GM21526 (cell line): ENCODE measurements around the gene CHCHD3.

Experiments
- ATAC-seq: cut with Tn5 transposase; IDR thresholded peaks from one replicate; pipeline ENCODE4 v1.9.1; 2021; ENCODE audit warnings: moderate library complexity; ENCODE audit not compliant: unreplicated experiment, low FRiP score

CHCHD3 gene

GRCh38 chr7:133081599-133082389 lies at the start of gene CHCHD3:
CHCHD3 (minus strand) TSS chr7:133082090; CDS start chr7:133081937, 153 bp downstream.
- ATAC-seq, result peak; percentile 99

- no peak for ATAC-seq
Observed at GRCh38 chr7:133130166-133130565, 48.3 kb upstream of the CHCHD3 start.

- ATAC-seq, result no peak
Observed at GRCh38 chr7:133126422-133126821, 44.5 kb upstream of the CHCHD3 start.

- no peak for ATAC-seq
Observed at GRCh38 chr7:133124974-133125373, 43.1 kb upstream of the CHCHD3 start.

- ATAC-seq, result no peak
Observed at GRCh38 chr7:133121175-133121844, 39.4 kb upstream of the CHCHD3 start.

- no peak for ATAC-seq
Observed at GRCh38 chr7:133119067-133119466, 37.2 kb upstream of the CHCHD3 start.

- no peak for ATAC-seq
Observed at GRCh38 chr7:133118261-133118660, 36.4 kb upstream of the CHCHD3 start.

- ATAC-seq, result no peak
Observed at GRCh38 chr7:133117452-133117851, 35.6 kb upstream of the CHCHD3 start.

- ATAC-seq, result no peak
Observed at GRCh38 chr7:133115596-133115995, 33.7 kb upstream of the CHCHD3 start.

GRCh38 chr7:133114519-133114918 lies 32.6 kb upstream of the CHCHD3 start:
- no peak for ATAC-seq

- ATAC-seq, result no peak
Observed at GRCh38 chr7:133112976-133113375, 31.1 kb upstream of the CHCHD3 start.

GRCh38 chr7:133112335-133112734 lies 30.4 kb upstream of the CHCHD3 start:
- ATAC-seq, result no peak

GRCh38 chr7:133110312-133110711 lies 28.4 kb upstream of the CHCHD3 start:
- no peak for ATAC-seq

- no peak for ATAC-seq
Observed at GRCh38 chr7:133109816-133110215, 27.9 kb upstream of the CHCHD3 start.

- no peak for ATAC-seq
Observed at GRCh38 chr7:133108023-133108422, 26.1 kb upstream of the CHCHD3 start.

GRCh38 chr7:133102276-133103060 lies 20.6 kb upstream of the CHCHD3 start:
- ATAC-seq, result no peak

- ATAC-seq, result no peak
Observed at GRCh38 chr7:133099633-133100286, 17.9 kb upstream of the CHCHD3 start.

- ATAC-seq, result no peak
Observed at GRCh38 chr7:133095119-133095671, 13.3 kb upstream of the CHCHD3 start.

GRCh38 chr7:133091943-133092464 lies 10.1 kb upstream of the CHCHD3 start:
- no peak for ATAC-seq

- peak; percentile 2 for ATAC-seq
Observed at GRCh38 chr7:133082390-133082766, 488 bp upstream of the CHCHD3 start.
